ENCODE results near the gene CUX1.
"Not testable (repeated sequence)": the region's sequence is repeated elsewhere in the genome, so short reads cannot be mapped to it uniquely, and the experiment has no call there.

Gene CUX1

GRCh38 chr7:101869901-101870290 is 52.5 kb downstream of the CUX1 start:
- DNase-seq (ENCODE audit: low read depth): no peak

- DNase-seq (ENCODE audit: low read depth): no peak
Measured at GRCh38 chr7:101870361-101871062, 53.1 kb downstream of the CUX1 start.

- no peak for DNase-seq (ENCODE audit: low read depth)
Measured at GRCh38 chr7:101871351-101871750, 53.9 kb downstream of the CUX1 start.

DNA sequence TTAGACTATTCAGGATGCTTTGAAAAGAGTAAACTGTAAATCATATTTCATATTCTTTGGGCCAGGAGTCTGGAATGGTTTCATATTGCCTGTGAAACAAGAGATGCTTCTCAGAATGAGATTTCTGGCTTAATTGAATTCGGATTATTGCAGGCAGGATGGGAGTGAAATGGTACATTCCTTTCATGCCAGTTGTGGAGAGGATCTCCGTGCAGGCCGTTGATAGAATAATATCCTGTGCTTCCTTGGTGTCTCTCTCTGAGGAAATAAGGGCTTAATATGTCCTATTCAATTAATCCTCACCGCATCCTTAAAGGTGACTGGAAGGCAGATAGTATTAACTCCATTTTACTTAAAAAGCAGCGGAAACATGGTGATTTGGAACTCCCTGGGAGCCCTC is 56.6 kb downstream of the CUX1 start:
- DNase-seq (ENCODE audit: low read depth): no peak

DNA sequence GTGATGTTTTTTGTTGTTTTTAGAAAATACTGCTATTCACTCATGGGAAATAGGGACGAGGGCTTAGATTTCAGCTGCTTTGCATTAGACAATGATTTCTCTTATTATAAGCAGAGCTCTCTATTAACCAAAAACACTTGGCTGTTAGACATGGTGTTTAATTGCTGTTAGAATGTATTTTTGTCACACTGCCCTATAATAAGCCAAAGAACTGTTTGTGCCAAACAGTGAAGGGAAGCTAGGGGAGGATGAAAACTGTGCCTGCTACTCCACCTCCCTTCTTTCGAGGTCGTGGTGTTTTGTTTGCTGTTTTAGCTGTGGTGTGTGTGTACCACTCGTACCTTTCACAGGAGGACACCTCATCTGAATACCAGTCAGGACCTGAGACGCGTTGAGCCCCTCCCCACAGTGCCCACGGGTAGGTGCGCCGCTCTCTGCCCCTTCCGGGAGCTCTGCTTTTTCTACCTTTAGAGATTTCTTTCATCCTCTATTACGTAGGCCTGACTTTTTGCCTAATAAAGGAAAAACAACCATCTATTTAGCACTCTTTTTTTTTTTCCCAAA is 57.9 kb downstream of the CUX1 start:
- DNase-seq (ENCODE audit: low read depth): no peak

DNA sequence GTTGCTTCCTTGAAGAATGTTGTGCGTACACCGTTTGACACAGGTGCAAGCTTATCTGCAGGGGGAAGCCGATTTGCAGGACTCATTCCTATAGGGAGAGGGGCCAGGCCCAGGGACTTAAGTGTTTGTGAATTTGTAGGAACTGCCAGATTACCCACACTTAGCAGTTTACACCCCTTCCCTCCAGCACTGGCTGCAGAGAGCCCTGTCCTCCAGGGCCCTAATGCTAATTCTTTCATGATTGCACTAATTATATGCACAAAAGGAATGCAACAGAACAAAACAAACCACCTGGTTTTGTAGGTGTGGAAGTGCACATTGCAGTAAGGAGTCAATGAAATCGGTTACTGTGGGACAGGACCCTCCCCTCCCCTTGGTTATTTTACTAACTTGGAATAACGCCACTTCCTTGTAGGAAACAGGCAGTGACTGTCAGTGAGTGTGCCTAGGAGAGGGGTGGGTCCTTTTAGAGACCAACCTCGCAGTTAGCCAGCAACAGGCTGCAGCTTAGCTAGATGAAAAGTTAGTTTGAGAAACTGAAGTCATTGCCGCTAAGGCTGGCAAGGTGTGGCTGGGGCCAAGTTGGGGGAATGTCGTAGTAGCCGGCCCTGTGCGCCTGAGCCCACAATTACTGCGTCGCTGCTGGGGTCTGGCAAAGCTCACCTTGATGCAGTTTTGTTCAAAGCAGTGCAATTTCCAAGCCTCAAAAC is 60.6 kb downstream of the CUX1 start:
- no peak for DNase-seq (ENCODE audit: low read depth)

DNA sequence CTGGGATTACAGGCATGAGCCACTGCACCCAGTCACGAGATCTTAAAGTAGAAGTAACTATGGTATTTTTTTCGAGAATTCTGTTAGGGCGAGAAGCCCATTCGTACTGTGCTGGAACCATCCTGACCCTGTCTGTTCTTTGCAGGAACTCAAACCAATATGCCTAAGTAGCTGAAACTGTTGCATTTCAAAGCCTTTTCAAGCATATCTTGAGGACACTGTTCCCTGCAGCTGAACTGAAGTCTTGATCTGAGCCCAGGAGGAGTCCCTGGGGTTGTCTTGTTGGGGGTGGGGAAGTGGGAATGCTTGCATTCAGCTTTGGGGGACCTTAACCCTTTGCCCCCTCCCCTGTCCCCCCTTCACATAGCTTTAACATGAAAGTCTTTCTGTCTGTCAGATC is 61.5 kb downstream of the CUX1 start:
- DNase-seq (ENCODE audit: low read depth): no peak

DNA sequence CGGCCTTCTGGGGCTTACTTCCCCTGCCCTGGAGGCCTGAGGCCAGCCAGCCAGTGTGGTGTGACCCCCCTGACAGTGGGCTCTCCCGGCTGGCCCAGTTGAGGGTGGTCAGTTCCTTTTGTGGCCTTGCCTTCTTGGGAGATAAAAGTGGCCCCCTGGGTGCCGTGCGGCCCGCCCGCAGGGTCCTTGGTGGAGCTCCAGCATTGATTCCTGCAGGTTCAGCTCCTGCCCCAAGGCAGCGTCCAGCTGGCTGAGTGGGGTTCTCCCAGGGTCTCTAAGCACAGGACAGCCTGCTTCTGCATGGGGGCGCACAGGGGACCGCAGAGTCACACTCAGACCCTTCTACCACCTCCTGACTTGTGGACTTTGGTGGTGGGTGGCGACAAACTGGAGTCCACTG is 62.1 kb downstream of the CUX1 start:
- DNase-seq (ENCODE audit: low read depth): no peak

GRCh38 chr7:101880282-101881054 is 63.0 kb downstream of the CUX1 start:
- no peak for DNase-seq (ENCODE audit: low read depth)

- DNase-seq (ENCODE audit: low read depth): peak; percentile 51
Measured at GRCh38 chr7:101882005-101882421, 64.6 kb downstream of the CUX1 start.

DNA sequence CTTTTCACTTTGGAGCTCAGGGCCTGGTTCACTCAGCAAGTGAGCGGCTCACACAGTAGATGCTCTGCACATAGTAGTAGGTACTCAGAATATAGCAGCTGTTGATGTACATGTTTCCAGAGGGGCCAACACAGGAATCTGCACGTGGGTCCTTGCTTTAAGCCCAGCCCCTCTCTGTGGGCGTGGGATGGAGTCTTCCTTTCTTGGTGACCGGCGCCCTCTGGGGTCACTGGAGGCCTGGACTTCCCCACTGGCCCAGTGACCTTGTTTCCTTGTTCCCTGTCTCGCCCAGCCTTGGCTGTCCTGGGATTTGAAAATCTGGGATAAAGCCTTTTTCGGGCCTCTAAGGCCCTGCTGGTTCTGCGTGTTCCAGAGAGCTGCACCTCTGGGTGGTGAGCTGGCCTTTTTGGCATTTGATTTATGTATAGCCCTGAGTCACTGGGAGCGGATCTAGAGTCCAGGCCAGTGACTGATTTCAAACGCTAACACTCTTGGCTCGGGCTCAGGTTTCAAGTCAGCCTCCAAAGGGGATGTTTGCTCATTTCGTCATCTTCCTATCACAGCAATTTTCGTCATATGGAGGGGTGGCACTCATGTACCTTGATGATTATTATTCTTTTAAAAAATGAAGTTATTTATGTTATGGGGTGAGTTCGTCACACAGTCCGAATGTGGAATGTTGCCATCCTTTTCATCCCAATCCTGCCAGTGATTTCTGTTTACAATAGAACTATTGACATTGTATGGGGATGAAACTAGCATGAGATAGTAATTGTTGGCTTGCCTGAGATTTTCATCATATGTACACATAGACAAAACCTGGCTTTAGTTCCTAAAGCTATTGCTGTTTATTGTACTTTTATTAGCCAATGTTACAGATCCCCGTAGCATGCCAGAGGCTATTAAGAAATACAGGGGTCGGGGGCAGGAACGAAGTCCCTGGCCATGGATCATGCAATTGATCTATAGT is 65.5 kb downstream of the CUX1 start:
- peak; percentile 93 for DNase-seq (ENCODE audit: low read depth)

DNA sequence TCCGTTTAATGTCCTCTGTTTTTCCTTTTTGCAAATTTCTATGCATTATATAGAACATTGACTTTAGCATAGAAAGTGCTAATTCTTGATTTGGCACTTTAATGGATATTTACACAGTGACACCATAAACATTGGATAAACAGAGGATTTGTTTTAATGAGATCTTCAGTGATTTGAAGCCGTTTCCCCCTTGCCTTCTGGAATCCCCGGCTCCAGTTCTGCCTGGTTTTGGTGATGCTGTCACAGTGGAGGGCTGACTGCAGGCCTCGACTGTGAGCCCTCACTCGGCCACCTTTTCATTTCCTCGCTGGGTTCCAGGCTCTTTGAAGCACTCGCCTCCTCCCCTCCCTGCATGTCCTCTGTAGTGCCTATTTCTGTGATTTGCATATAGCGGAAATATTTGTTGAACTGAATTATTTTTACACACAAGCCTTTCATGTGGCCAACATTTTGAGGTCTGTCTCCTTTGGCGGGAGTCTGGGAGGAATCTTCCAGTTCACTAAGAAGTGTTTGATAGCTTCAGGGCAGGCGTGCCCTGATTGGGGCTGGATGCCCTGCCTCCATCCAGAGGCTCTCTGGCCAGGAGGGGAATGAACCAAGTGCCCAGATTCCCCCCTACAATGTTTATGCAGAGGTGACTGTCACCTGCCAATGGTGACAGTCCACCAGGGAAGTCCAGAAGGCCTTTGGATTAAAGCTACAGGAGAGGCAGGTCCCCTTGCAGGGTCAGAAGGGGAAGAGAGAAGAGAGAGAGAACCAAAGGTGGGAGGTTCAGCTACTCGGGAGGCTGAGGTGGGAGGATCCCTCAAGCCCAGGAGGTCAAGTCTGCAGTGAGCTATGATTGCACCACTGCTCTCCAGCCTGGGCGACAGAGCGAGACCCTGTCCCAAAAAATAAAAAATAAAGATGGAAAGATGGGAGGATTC is 67.5 kb downstream of the CUX1 start:
- DNase-seq (ENCODE audit: low read depth): no peak

DNA sequence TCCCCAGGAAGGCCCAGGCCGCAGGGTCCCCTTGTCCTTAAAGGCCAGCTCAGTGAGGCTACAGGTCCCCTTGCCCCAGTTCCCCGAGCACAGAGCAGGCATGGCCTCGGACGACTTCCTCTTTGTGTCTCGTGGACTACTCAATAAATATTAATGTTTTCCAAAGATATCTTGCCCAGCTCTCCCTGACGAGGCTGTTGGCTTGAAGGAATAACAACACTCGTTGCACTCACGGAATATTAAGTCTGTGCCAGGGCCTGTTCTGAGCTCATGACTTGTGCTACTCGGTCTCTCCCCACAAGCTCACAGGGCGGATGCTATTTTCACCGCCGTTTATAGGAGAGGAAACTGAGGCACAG is 68.2 kb downstream of the CUX1 start:
- no peak for DNase-seq (ENCODE audit: low read depth)

GRCh38 chr7:101887352-101887751 is 69.9 kb downstream of the CUX1 start:
- not testable (repeated sequence) for DNase-seq (ENCODE audit: low read depth)

- not testable (repeated sequence) for DNase-seq (ENCODE audit: low read depth)
Measured at GRCh38 chr7:101888564-101888963, 71.1 kb downstream of the CUX1 start.

- DNase-seq (ENCODE audit: low read depth): no peak
Measured at GRCh38 chr7:101890749-101891523, 73.5 kb downstream of the CUX1 start.

- DNase-seq (ENCODE audit: low read depth): no peak
Measured at GRCh38 chr7:101891936-101892640, 74.7 kb downstream of the CUX1 start.

GRCh38 chr7:101893341-101894082 is 76.1 kb downstream of the CUX1 start:
- DNase-seq (ENCODE audit: low read depth): no peak
